Fibroblast of pulmonary artery (primary cell): Measurements from ENCODE around the gene PALMD.

Experiments
- DNase-seq: peaks from one replicate; pipeline ENCODE4 v3.0.0-alpha.2; 2010; ENCODE audit warnings: low read depth
- H3K4me3 ChIP-seq: replicated peaks from 2 replicates; pipeline ENCODE4 v1.5.1; 2011; ENCODE audit warnings: low read depth, mild to moderate bottlenecking, control low read depth, low read length, moderate library complexity
- CTCF ChIP-seq: IDR thresholded peaks from 2 replicates; pipeline ENCODE4 v1.5.1; 2011; ENCODE audit warnings: mild to moderate bottlenecking, control low read depth, low read length, inconsistent platforms; ENCODE audit errors: missing control alignments

Gene PALMD

DNA sequence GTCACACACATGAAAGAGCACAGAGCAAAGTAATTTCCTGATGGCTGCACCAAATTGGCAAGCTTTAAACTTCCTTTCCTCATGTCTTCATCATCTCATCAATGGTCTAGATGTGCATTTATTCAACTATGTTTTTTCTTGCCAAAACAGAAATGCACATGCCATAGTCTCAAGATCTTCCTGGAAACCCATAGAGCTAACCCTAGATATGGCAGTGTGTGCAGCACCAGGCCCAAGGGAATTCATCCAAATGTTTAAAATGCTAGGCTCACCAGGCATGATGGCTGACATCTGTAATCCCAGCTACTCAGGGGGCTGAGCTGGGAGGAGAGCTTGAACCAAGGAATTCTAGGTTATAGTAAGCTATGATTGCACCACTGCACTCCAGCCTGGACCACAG is 31.2 kb upstream of the PALMD start:
- H3K4me3 ChIP-seq = no peak overlapping the region
- TF ChIP-seq CTCF = no peak
- no peak for DNase-seq

GRCh38 chr1:99619583-99619982 is 26.3 kb upstream of the PALMD start:
- DNase-seq = no peak
- H3K4me3 ChIP-seq = no peak overlapping the region
- TF ChIP-seq CTCF = no peak

GRCh38 chr1:99621340-99621901 is 24.5 kb upstream of the PALMD start:
- no peak overlapping the region for H3K4me3 ChIP-seq
- no peak for TF ChIP-seq CTCF
- no peak for DNase-seq

DNA sequence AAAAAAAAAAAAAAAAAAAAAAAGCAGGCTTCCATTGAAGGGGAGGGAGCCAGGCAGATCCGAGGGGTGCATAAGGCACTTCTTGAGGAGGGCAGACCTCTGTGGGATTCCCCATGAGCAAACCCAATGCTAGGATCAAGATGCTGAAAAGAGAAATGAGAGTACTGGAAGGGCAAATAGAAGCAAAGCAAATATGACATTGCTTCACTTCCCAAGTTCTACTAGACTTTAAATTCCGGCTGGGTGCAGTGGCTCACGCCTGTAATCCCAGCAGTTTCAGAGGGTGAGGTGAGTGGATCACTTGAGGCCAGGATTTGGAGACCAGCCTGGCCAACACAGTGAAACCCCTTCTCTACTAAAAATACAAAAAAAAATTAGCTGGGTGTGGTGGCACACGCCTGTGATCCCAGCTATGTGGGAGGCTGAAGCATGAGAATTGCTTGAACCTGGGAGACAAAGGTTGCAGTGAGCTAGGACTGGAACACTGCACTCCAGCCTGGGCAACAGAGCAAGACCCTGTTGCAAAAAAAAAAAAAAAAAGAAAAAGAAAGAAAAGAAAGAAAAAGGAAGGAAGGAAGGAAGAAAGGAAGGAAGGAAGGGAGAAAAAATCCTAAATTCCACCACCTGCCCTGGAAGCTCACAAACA is 23.1 kb upstream of the PALMD start:
- DNase-seq = no peak
- H3K4me3 ChIP-seq = no peak overlapping the region
- no peak for TF ChIP-seq CTCF

DNA sequence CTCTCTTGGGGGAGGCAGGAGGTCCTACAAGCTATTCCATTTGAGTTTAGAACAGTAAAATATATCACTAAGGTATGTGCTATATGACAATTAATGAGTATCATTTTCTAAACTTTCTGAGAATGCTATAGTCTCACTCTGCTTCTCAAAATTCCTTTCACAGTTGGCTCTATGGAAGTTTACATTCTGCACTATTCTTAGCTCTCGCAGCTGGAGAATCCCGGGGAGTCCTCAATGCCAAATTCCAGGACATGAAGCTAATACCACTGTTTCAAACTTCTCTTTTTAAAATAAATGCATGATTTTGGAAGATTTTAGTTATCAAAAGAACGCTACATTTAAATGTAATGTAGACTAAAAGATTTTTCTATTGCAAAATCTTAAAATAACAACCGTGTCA is 22.4 kb upstream of the PALMD start:
- H3K4me3 ChIP-seq = no peak overlapping the region
- no peak for TF ChIP-seq CTCF
- DNase-seq = no peak

DNA sequence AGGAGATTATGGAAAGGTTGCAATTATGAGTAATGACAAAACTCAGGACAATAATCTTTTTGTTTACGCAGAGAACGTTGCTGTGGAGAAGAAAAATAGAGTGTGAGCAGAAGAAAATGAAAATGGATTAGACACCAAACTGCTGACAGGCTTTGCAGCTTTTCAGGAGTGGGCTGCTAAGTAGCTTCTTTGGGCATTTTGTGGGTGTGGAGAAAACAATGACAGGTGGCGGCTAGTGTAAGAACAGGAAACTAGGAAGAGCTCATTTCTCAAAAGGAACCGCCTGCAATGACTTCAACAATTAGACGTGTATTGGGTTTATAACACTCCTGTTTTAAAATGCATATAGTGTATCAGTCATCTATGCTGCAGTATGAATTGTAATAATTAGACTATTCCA is 18.3 kb upstream of the PALMD start:
- no peak for DNase-seq
- TF ChIP-seq CTCF = no peak

GRCh38 chr1:99629164-99629563 is 16.7 kb upstream of the PALMD start:
- H3K4me3 ChIP-seq = no peak overlapping the region
- no peak for DNase-seq
- TF ChIP-seq CTCF = no peak

More for the DNA sequence above, 18.3 kb upstream of the PALMD start:
- H3K4me3 ChIP-seq = no peak overlapping the region
